ENCODE measurements around the gene PPP2R5B. TPM values are rescaled to one million over a fixed set of nuclear protein-coding genes. Genes with fewer than 3 reads are reported as not detected.

The PPP2R5B gene
- total and polyA plus RNA-seq, 9 of the 15 experiments (the other 6 are each of a cell fraction or from before 2014, with no cell fraction given): 0.10 to 7.8 (median 3.3) TPM

GRCh38 chr11:64879244-64879900 lies 45.1 kb upstream of the PPP2R5B start:
- no TSS peak for BruUV-seq (replicated peaks)
- in situ Hi-C loops (cut with MboI): no loop called here
- Histone ChIP-seq H3K27me3 (ENCODE audit: control insufficient read depth in 2 of 2, insufficient read depth in 2 of 2, low read length in 2 of 2) (no peaks in the 10 kb centered on the region), H3K9me3 (replicated peaks; ENCODE audit: control insufficient read depth, insufficient read depth, low read depth, low read length) (no peaks in the 10 kb centered on the region), H3K4me3 (peak overlapping the region; percentile 71), H3K79me2 (ENCODE audit: control insufficient read depth, insufficient read depth, low read length) (peaks cover 50% of the 10 kb centered on the region), H3K9me1 (ENCODE audit: control insufficient read depth, insufficient read depth, low read length) (no peaks in the 10 kb centered on the region), H3K4me2 (ENCODE audit: insufficient read depth, low read length) (peak overlapping the region; percentile 93), H3K36me3 (ENCODE audit: control insufficient read depth, insufficient read depth, low read length) (peaks cover 15% of the 10 kb centered on the region; the same call in 2 of the 3 replicates), H3K4me1 (replicated peaks in 1 of 2; ENCODE audit: control insufficient read depth in 2 of 2, insufficient read depth in 2 of 2, low read length in 2 of 2) (peaks cover 26 to 66% of the 10 kb centered on the region in 2 experiments), H3K9ac (ENCODE audit: insufficient read depth in 1 of 2, low read depth in 2 of 2, low read length in 2 of 2) (peak overlapping the region; percentile 89 to 92), H3K27ac (ENCODE audit: extremely low read depth, low read depth, low read length) (peak overlapping the region; percentile 88), H2AFZ (ENCODE audit: low read depth, low read length) (peak overlapping the region; percentile 89), H4K20me1 (replicated peaks; ENCODE audit: control insufficient read depth, insufficient read depth, low read length) (peaks cover 14% of the 10 kb centered on the region; the same call in 1 of the 2 replicates)
- peak; percentile 6 for ATAC-seq
- CTCF ChIA-PET (ENCODE audit: low intra/inter-chr PET ratio): interaction anchor here (1.1 kb wide), 1 partner anchor 16 kb away, joined by 3 read pairs; no protein-coding TSS in a partner anchor
- POLR2A ChIA-PET: interaction anchor here (0.6 to 9.0 kb wide), 8 partner anchors 10 to 620 kb away, joined by 3 to 109 read pairs (median 4); partner anchors contain the start of gene MALAT1
- intact Hi-C loops (cut with micrococcal nuclease): no loop called here
- FAIRE-seq: peak; percentile 6
- whole genome bisulfite sequencing (ENCODE audit: insufficient coverage, low coverage, missing lambda C conversion rate): 17% methylated on average over 15 of the region's 16 CpGs
- DNase-seq (ENCODE audit: extremely low read depth in 1 of 4, low spot score in 3 of 4): no peak
- 0 out of 2 replicates have a peak, but pooled peaks have one; percentile 0 for TF ChIP-seq RREB1 (CRISPR knock-in tag; IDR thresholded peaks at IDR 0.05)
- no peak for TF ChIP-seq MCM7 (IDR thresholded peaks at IDR 0.05)
- no peak for TF ChIP-seq COPS2 (conservative IDR thresholded peaks at IDR 0.05)
- peak; percentile 11 for TF ChIP-seq E2F8 (IDR thresholded peaks at IDR 0.05; ENCODE audit: low read depth, partially characterized antibody)
- 0 out of 2 replicates have a peak, but pooled peaks have one; percentile 8 for TF ChIP-seq JUND (IDR thresholded peaks at IDR 0.05; ENCODE audit: borderline replicate concordance, low read depth, low read length)
- TF ChIP-seq JUND (tag; IDR thresholded peaks at IDR 0.05; ENCODE audit: borderline replicate concordance, low read depth, low read length): no peak
- TF ChIP-seq SAP30 (IDR thresholded peaks at IDR 0.05; ENCODE audit: borderline replicate concordance, insufficient read depth, low read depth, low read length, poor library complexity, severe bottlenecking): peak; percentile 3
- no peak for TF ChIP-seq ZNF644 (tag; IDR thresholded peaks at IDR 0.05; ENCODE audit: low read depth)
- TF ChIP-seq NBN (IDR thresholded peaks at IDR 0.05; ENCODE audit: low read depth): 0 out of 2 replicates have a peak, but pooled peaks have one; percentile 1
- peak; percentile 10; the same call in 1 of the 2 replicates for TF ChIP-seq SMARCA4 (IDR thresholded peaks at IDR 0.05)
- TF ChIP-seq NR4A1 (CRISPR knock-in tag; IDR thresholded peaks at IDR 0.05): no peak
- 0 out of 2 replicates have a peak, but pooled peaks have one; percentile 4 for TF ChIP-seq NR4A1 (tag; IDR thresholded peaks at IDR 0.05)
- TF ChIP-seq EHMT2 (IDR thresholded peaks at IDR 0.05): no peak
- no peak for TF ChIP-seq ZNF232 (CRISPR knock-in tag; IDR thresholded peaks at IDR 0.05)
